ENCODE measurements around the gene NUTM1.
"Not testable (repeated sequence)": the region's sequence is repeated elsewhere in the genome, so short reads cannot be mapped to it uniquely, and the experiment has no call there.

NUTM1 gene

DNA sequence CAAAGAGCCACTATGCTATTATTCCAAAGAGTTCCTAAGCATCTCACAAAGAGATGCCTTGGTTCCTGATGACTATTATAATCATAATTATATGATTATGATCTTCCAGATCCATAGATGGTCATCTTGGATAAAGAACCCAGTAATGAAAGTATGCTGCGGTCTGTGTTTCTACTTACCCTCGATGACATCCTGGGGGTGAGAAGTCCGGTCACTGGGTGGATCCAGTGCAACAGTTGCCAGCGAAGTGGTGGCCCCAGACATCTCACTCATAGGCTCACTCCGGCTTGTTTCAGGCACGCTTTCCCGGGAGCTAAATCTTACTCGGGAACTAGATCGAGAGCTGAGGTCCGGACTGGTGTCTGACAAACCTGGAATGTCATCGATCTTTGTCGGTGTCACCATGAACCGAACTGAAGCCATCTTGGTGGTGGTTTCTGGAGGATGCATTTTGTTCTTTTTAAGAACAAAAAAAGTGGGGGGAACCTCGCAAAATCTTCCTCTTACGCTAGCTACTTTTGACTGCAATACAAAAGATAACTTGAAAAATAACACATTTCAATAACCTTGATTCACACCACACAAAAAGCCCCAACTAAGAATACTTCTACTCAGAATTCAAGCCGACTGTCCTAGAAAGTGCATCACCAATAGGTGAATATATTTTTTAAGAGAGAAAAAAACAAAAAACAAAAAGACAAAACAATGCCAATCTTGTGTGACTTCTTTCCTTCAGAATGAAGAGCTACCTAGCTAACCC is 6.7 kb upstream of the NUTM1 start:
- no peak for DNase-seq (ENCODE audit: low spot score)

- DNase-seq (ENCODE audit: low spot score) = no peak
Measured at GRCh38 chr15:34336991-34337556, 6.0 kb upstream of the NUTM1 start.

- peak; percentile 92 for DNase-seq (ENCODE audit: low spot score)
Measured at GRCh38 chr15:34337557-34338306, 5.4 kb upstream of the NUTM1 start, which contains the start of gene SLC12A6. SLC12A6 (minus strand) TSS chr15:34337781; CDS start chr15:34336680, 1,101 bp downstream.

DNA sequence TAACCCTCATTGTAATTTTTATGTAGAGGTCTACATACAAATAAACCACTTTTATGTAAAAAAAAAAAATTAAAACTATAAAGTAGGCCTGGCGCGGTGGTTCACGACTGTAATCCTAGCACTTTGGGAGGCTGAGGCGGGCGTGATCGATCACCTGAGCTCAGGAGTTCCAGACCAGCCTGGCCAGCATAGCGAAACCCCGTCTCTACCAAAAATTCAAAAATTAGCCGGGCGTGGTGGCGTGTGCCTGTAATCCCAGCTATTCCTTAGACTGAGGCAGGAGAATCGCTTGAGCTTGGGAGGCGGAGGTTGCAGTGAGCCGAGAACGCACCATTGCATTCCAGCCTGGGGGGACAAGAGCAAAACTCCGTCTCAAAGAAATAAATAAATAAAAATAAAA is 4.8 kb upstream of the NUTM1 start:
- no peak for DNase-seq (ENCODE audit: low spot score)

GRCh38 chr15:34339946-34340345 is 3.2 kb upstream of the NUTM1 start:
- DNase-seq (ENCODE audit: low spot score) = no peak

DNA sequence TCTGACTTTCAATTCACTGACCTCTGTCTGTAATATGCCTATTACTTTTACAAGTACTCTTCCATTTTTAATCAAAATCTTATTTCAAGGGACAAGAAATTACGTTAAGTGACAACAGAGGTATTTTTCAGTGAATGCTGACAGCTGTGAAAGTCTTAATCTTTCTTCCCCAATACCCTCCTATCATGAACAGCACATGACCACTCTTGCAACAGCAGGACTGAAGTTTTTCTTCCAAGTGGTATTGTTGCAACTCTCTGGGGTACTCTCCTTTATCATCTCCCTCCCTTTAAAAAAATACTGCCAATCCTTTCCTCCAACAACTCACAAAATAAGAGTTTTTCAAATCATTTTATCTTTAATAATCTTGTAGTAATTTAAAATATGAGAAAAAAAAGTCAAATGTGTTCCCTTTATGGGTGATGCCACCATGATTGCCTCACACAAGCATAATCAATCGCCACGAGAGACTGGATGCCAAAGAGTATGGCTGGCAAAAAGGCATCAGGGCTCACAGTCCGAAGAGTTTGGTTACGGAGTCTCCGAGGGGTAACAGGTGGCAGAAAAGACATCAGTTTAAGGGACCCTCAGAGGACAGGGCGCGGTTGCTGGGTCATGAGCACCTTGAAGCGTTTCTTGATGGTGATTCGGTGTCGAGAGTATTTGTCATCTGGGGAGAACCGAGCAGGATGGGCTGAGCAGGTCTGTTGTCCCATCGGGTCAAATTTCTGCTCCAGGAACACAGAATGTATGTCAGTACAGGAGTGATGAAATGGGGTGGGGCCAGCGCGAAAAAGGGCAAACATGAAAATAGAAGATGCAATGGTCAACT is 1.5 kb upstream of the NUTM1 start:
- DNase-seq (ENCODE audit: low spot score) = no peak

- DNase-seq (ENCODE audit: low spot score) = not testable (repeated sequence)
Measured at GRCh38 chr15:34342213-34342736, 840 bp upstream of the NUTM1 start.

- no peak for DNase-seq (ENCODE audit: low spot score)
Measured at GRCh38 chr15:34347951-34348638, 5.0 kb downstream of the NUTM1 start.

DNA sequence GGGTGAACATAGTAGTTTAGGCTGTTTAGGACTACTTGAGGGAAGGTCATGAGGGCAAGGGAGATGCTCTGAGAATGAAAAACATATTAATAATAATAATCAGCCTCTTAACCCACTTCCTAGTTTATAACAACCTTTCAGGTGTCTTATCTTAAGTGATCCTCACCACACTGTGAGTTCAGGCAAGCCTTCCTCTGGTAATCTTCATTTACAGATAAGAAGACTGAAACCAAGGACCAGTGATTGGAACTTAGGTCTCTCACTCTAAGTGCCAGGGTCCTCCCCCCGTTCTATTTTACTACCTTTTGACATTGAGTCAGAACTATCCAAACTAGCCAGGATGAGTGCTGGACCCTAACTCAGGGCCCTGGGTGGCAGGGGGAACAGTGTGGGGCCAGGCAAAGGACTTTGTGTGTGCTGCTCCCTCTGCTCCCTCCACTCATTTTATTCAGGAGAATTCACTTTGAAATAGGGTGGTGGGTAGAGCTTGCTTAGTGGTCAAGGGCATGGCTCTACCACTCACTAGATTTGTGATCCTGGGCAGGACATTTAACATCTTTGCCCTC is 5.7 kb downstream of the NUTM1 start:
- DNase-seq (ENCODE audit: low spot score) = no peak

DNA sequence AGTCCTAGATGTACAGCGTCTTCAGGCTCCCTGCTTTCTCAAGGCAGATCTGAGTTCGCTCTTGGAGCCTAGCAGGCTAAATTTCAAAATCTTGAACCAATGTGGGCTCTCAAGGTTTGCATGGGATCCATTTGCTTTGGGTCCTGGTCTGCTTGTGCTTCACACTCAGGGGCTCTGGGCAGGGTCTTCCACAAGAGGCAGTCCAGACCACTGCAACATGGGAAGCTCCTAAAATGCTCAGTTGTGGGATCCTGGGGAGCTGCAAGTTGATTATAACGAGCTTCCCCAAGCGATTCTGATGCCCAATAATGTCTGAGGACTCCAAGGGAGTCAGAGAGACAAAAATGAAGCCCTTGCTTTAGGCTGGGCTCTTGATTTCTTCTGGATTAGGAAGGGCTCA is 6.7 kb downstream of the NUTM1 start:
- no peak for DNase-seq (ENCODE audit: low spot score)

GRCh38 chr15:34352996-34353395 is 9.9 kb downstream of the NUTM1 start:
- DNase-seq (ENCODE audit: low spot score) = not testable (repeated sequence)

GRCh38 chr15:34353627-34354026 is 10.5 kb downstream of the NUTM1 start:
- DNase-seq (ENCODE audit: low spot score) = no peak

GRCh38 chr15:34354286-34354685 is 11.2 kb downstream of the NUTM1 start:
- DNase-seq (ENCODE audit: low spot score) = no peak

- DNase-seq (ENCODE audit: low spot score) = no peak
Measured at GRCh38 chr15:34355241-34355640, 12.1 kb downstream of the NUTM1 start.

GRCh38 chr15:34357653-34358052 is 14.5 kb downstream of the NUTM1 start:
- no peak for DNase-seq (ENCODE audit: low spot score)

GRCh38 chr15:34358367-34358766 is 15.3 kb downstream of the NUTM1 start:
- peak; percentile 43 for DNase-seq (ENCODE audit: low spot score)

DNA sequence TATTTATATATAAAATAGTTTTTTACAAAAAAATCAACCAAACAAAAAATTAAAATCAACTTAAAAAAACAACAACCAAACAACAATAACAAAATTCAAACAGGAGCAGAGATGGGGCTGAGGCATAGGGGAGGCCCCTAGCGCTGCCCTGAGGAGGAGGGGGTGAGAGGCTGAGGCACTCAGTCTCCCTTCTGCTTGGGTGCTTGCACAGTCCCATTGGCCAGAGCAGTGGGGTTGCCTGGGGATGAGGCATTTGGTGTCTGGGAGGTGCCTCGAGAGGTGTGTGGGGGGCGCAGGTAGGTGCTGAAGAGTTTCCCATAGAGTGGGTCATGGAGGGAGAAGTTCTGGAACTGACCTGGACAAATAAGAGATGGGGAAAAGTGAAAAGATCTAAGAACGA is 15.8 kb downstream of the NUTM1 start:
- DNase-seq (ENCODE audit: low spot score) = no peak

GRCh38 chr15:34359416-34359815 is 16.3 kb downstream of the NUTM1 start:
- no peak for DNase-seq (ENCODE audit: low spot score)

GRCh38 chr15:34360298-34360697 is 17.2 kb downstream of the NUTM1 start:
- DNase-seq (ENCODE audit: low spot score) = no peak

- DNase-seq (ENCODE audit: low spot score) = no peak
Measured at GRCh38 chr15:34361278-34361677, 18.2 kb downstream of the NUTM1 start.
